Calu3 (cell line): ENCODE data around the gene DGKZ. TPM values are rescaled to one million over a fixed set of nuclear protein-coding genes. Genes with fewer than 3 reads are reported as not detected.
A peak's percentile ranks its signal among the peaks of the same experiment; 100 is the strongest.

Experiments
- BruUV-seq: library from RNA; stranded (reverse); fragments of 400-500 nt; replicated peaks from 2 replicates; lab custom pipeline; 2021; lab: Mats Ljungman, UMichigan
- CTCF ChIA-PET: fragments of 300-600 bp; sonication (Branson Sonifier 250); formaldehyde crosslinking; loops from one replicate; lab custom pipeline; 2022; ENCODE audit warnings: antibody characterized with exemption; lab: Charles Lee
- DNase-seq: peaks from one replicate; pipeline ENCODE4 v3.0.0; 2022
- H3K27ac Mint-ChIP-seq: one replicate; pipeline ENCODE4 v1.8.0; 2022; ENCODE audit warnings: mixed read lengths; ENCODE audit not compliant: unreplicated experiment
- H3K27me3 Mint-ChIP-seq: one replicate; pipeline ENCODE4 v1.8.0; 2022; ENCODE audit warnings: mixed read lengths; ENCODE audit not compliant: unreplicated experiment
- H3K36me3 Mint-ChIP-seq: one replicate; pipeline ENCODE4 v1.8.0; 2022; ENCODE audit warnings: mild to moderate bottlenecking, moderate library complexity, mixed read lengths; ENCODE audit not compliant: insufficient read depth, unreplicated experiment
- H3K4me1 Mint-ChIP-seq: one replicate; pipeline ENCODE4 v1.8.0; 2022; ENCODE audit warnings: mild to moderate bottlenecking, low read depth, mixed read lengths; ENCODE audit not compliant: unreplicated experiment
- H3K4me3 Mint-ChIP-seq: one replicate; pipeline ENCODE4 v1.8.0; 2022; ENCODE audit warnings: mild to moderate bottlenecking, low read depth, moderate library complexity, mixed read lengths; ENCODE audit not compliant: unreplicated experiment
- H3K9me3 Mint-ChIP-seq: one replicate; pipeline ENCODE4 v1.8.0; 2022; ENCODE audit warnings: low read depth, mixed read lengths; ENCODE audit not compliant: unreplicated experiment
- CTCF ChIP-seq: fragments of 200-600 bp; IDR thresholded peaks from one replicate; pipeline ENCODE4 v1.8.0; 2022; ENCODE audit warnings: antibody characterized with exemption; ENCODE audit not compliant: unreplicated experiment
- intact Hi-C: fragments of 100-400 bp; cut with micrococcal nuclease; formaldehyde crosslinking; loops from one replicate; pipeline ENCODE4 v1.10.0; 2022; ENCODE audit not compliant: unreplicated experiment
- total RNA-seq: library from RNA; stranded (reverse); gene quantifications from 2 replicates; pipeline ENCODE4 v1.2.3, GENCODE V29; 2022

DGKZ gene
- total RNA-seq, 1 experiment from 2014 or later, result 38.0 TPM

GRCh38 chr11:46388619-46389449, 41.6 kb downstream of the DGKZ start:
- intact Hi-C loops, result loop anchor here (5.0 kb wide), 1 partner anchor 148 kb away; no protein-coding TSS in a partner anchor
- CTCF ChIA-PET, result interaction anchor here (0.5 to 1.2 kb wide), 4 partner anchors 41 to 221 kb away, joined by 3 read pairs; partner anchors contain the start of gene DGKZ
- H3K27ac Mint-ChIP-seq, result no peak overlapping the region
- H3K27me3 Mint-ChIP-seq, result peaks cover 73% of the 10 kb centered on the region
- no peaks in the 10 kb centered on the region for H3K9me3 Mint-ChIP-seq
- H3K4me1 Mint-ChIP-seq, result peaks cover 37% of the 10 kb centered on the region
- TF ChIP-seq CTCF, result no peak
- no peak for DNase-seq
- BruUV-seq, result no TSS peak
- peaks cover 28% of the 10 kb centered on the region for H3K36me3 Mint-ChIP-seq
- H3K4me3 Mint-ChIP-seq, result peak overlapping the region; percentile 81

GRCh38 chr11:46389450-46390330, 42.4 kb downstream of the DGKZ start:
- DNase-seq, result peak; percentile 89
- BruUV-seq, result no TSS peak
- no peaks in the 10 kb centered on the region for H3K9me3 Mint-ChIP-seq
- peaks cover 73% of the 10 kb centered on the region for H3K27me3 Mint-ChIP-seq
- intact Hi-C loops, result loop anchor here (5.0 kb wide), 1 partner anchor 148 kb away; no protein-coding TSS in a partner anchor
- H3K4me3 Mint-ChIP-seq, result peak overlapping the region; percentile 81
- CTCF ChIA-PET, result interaction anchor here (0.7 to 1.2 kb wide), 3 partner anchors 42 to 175 kb away, joined by 3 read pairs; partner anchors contain the start of gene DGKZ
- peaks cover 37% of the 10 kb centered on the region for H3K4me1 Mint-ChIP-seq
- TF ChIP-seq CTCF, result peak; percentile 82
- H3K36me3 Mint-ChIP-seq, result peaks cover 28% of the 10 kb centered on the region
- H3K27ac Mint-ChIP-seq, result no peak overlapping the region

- intact Hi-C loops, result no loop called here
- DNase-seq, result no peak
- Mint-ChIP-seq H3K27ac (peak overlapping the region; percentile 36), H3K4me1 (peaks cover 37% of the 10 kb centered on the region), H3K27me3 (peaks cover 73% of the 10 kb centered on the region), H3K36me3 (peaks cover 28% of the 10 kb centered on the region), H3K9me3 (no peaks in the 10 kb centered on the region), H3K4me3 (peak overlapping the region; percentile 81)
- CTCF ChIA-PET, result interaction anchor here (0.6 to 1.2 kb wide), 4 partner anchors 17 to 174 kb away, joined by 3 read pairs; partner anchors contain the start of gene DGKZ
- no TSS peak for BruUV-seq
- TF ChIP-seq CTCF, result no peak
Observed at GRCh38 chr11:46390331-46391171, 43.3 kb downstream of the DGKZ start.
